Thyroid gland (tissue), 4 donors: Measurements from ENCODE around the gene RIMKLB. TPM values are rescaled to one million over a fixed set of nuclear protein-coding genes. Genes with fewer than 3 reads are reported as not detected.

ENCODE experiments used
- DNase-seq, 2 donors: peaks; one replicate each; pipeline ENCODE4 v3.0.0-alpha.2; 2019
- H3K27ac ChIP-seq, 3 donors: fragments of 200-600 bp; sonication (generic); 1 replicate in 2 of 3; 2 replicates in 1 of 3; pipeline ENCODE4 v1.5.1; 2016 to 2019; ENCODE audit warnings: mild to moderate bottlenecking in 1 of 3, moderate library complexity in 1 of 3
- H3K27me3 ChIP-seq: fragments of 200-600 bp; sonication (generic); one replicate; pipeline ENCODE4 v1.5.1; 2019
- H3K36me3 ChIP-seq, 2 donors: fragments of 200-600 bp; sonication (generic); one replicate each; pipeline ENCODE4 v1.5.1; 2016 to 2019
- H3K4me1 ChIP-seq, 2 donors: fragments of 200-600 bp; sonication (generic); one replicate each; pipeline ENCODE4 v1.5.1; 2017 to 2019
- H3K4me3 ChIP-seq, 3 donors: fragments of 200-600 bp; sonication (generic); replicated peaks in 1 of 3; 1 replicate in 2 of 3; 2 replicates in 1 of 3; pipeline ENCODE4 v1.5.1; 2016; ENCODE audit warnings: mild to moderate bottlenecking in 1 of 3
- H3K9me3 ChIP-seq: fragments of 200-600 bp; sonication (generic); one replicate; pipeline ENCODE4 v1.5.1; 2017
- POLR2A ChIP-seq, 2 donors: fragments of 450-650 bp; IDR thresholded peaks; one replicate each; pipeline ENCODE4 v1.6.1; 2017; ENCODE audit warnings: antibody characterized with exemption in 2 of 2, mild to moderate bottlenecking in 2 of 2, moderate library complexity in 1 of 2
- WGBS, 2 donors: methylation state at CpG; one replicate each; pipeline ENCODE4 v1.1.5; 2017; 5-methylcytosine and 5-hydroxymethylcytosine counted together
- intact Hi-C: fragments of 100-400 bp; cut with DNase I; formaldehyde crosslinking; loops from one replicate; pipeline ENCODE4 v1.15.1; 2023
- total RNA-seq, 4 donors: library from RNA; depleted of rRNA; stranded (reverse); fragments of >200 nt; gene quantifications; one replicate each; pipeline ENCODE4 v1.2.3, GENCODE V29; 2016
- TF ChIP-seq, protein P1 (sequence below), 6 experiments: fragments of 200-600 bp in 3 of 6; fragments of 450-650 bp in 3 of 6; sonication (generic) in 3 of 6; IDR thresholded peaks; one replicate each; pipeline ENCODE4 v1.5.1; 2016 to 2019; ENCODE audit warnings: antibody characterized with exemption in 6 of 6, mild to moderate bottlenecking in 2 of 6, inconsistent platforms in 1 of 6, moderate library complexity in 1 of 6

The RIMKLB gene, protein sequence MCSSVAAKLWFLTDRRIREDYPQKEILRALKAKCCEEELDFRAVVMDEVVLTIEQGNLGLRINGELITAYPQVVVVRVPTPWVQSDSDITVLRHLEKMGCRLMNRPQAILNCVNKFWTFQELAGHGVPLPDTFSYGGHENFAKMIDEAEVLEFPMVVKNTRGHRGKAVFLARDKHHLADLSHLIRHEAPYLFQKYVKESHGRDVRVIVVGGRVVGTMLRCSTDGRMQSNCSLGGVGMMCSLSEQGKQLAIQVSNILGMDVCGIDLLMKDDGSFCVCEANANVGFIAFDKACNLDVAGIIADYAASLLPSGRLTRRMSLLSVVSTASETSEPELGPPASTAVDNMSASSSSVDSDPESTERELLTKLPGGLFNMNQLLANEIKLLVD
- total RNA-seq: 10 to 100 TPM; 50.8 to 77.7 (median 64.1) TPM

DNA sequence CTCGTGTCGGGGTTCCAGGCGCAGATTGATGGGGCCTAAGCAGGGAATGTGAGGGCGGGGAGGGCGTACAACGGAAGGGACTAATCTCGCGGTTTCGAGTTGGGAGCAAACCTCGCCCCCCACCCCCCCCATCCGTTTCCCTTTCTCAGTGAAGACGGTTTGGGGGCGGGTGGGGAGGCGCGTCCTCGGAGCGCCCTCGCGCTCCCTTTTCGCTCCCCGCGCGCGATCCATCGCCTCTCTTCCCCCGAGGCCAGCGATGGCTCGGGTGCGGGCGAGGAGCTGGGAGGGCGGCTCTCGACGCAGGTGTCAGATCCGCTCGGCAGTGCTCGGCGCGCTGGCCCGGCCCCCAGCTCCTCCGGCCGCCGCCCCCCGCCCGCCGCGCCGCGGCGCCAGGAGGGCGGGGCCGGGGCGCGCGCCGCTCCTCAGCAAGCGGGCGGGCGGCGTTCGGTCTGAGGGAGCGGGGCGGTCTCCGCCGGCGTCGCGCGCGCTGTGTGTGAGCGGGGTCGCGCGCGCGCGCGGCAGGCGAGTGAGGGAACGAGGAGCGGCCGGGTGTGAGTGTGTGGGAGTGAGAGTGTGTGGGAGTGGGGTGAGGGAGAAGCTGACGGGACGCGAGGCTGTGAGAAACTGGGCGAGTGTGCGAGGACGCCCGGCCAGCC, at the start of gene RIMKLB:
Gene RIMKLB, plus strand, starts transcription at position 516 of the 656 bp plus-strand sequence. CDS start 15,876 bp downstream, outside the sequence.
- intact Hi-C loops: no loop called here
- Histone ChIP-seq H3K36me3 (no peaks in the 10 kb centered on the region), H3K4me1 (peaks cover 39 to 52% of the 10 kb centered on the region in 2 donors), H3K4me3 (peak within 1 kb of the TSS; percentile 99 to 100 (median 99)), H3K27me3 (no peaks in the 10 kb centered on the region), H3K27ac (peak within 1 kb of the TSS; percentile 93 to 98 (median 95)), H3K9me3 (no peaks in the 10 kb centered on the region)
- TF ChIP-seq POLR2A (IDR thresholded peaks at IDR 0.05): peak; percentile 69 to 89
- TF ChIP-seq, protein P1, sequence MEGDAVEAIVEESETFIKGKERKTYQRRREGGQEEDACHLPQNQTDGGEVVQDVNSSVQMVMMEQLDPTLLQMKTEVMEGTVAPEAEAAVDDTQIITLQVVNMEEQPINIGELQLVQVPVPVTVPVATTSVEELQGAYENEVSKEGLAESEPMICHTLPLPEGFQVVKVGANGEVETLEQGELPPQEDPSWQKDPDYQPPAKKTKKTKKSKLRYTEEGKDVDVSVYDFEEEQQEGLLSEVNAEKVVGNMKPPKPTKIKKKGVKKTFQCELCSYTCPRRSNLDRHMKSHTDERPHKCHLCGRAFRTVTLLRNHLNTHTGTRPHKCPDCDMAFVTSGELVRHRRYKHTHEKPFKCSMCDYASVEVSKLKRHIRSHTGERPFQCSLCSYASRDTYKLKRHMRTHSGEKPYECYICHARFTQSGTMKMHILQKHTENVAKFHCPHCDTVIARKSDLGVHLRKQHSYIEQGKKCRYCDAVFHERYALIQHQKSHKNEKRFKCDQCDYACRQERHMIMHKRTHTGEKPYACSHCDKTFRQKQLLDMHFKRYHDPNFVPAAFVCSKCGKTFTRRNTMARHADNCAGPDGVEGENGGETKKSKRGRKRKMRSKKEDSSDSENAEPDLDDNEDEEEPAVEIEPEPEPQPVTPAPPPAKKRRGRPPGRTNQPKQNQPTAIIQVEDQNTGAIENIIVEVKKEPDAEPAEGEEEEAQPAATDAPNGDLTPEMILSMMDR (IDR thresholded peaks at IDR 0.05): no peak
- DNase-seq: peak; percentile 81 to 85
- WGBS, 2 donors: 1% methylated on average over 22 to 31 of the region's 88 CpGs

DNA sequence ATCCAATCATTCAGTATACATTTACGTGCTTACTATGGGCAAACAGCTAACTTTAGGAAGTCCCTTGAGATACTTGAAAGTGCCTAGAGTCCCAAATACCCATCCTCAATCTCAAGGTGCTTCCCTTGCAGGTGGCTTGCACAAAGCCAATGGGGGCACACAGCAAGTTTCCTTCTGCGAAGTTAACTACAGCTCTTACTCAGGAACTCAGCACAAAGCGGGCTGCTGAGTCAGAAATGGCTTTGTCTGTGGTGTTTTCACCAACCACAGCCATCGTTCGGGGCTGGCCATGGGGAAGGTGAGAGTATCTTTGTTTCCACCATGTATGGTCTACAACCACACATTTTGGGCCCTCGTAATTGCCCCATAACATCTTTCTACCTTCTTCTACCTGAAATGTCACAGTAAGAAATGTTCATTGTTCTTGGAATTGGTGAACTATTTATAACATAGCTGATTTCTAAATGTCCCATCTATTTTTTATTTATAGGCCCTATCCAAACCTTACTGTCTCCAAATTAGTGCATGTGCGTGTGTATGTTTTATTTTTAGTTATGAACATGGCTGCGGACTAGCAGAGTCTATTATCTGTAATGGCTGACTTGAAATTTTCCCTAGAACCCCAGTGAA, 49.1 kb upstream of the RIMKLB start:
- Histone ChIP-seq H3K36me3 (no peaks in the 10 kb centered on the region), H3K27me3 (no peaks in the 10 kb centered on the region), H3K9me3 (no peaks in the 10 kb centered on the region), H3K27ac (no peak overlapping the region), H3K4me3 (no peak overlapping the region), H3K4me1 (no peaks in the 10 kb centered on the region)
- 87 to 88% methylated on average over 8 of the region's 8 CpGs for WGBS, 2 donors
- no peak for DNase-seq
- intact Hi-C loops: no loop called here
- TF ChIP-seq, protein P1 (IDR thresholded peaks at IDR 0.05): no peak
- no peak for TF ChIP-seq POLR2A (IDR thresholded peaks at IDR 0.05)

DNA sequence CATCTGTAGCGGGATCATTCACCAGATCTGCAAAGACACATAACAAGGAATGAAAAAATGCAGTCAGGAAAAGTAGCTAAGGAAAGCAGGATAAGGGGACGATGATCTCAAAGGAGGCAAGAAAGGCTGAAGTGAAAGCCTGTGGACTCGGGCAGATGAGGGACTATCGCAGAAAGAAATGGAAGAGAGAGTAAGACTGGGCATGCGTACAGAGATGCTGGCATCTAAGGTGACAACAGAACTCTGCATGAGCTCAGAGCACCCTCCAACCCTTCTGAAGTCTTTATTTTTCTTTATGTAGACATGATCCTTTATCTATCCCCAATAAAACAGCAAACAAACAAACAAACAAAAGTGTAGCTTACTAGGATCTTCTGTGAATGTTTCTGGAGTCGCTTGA, 42.4 kb upstream of the RIMKLB start:
- no peaks in the 10 kb centered on the region for H3K27me3 ChIP-seq
- H3K4me1 ChIP-seq: no peaks in the 10 kb centered on the region
- no peaks in the 10 kb centered on the region for H3K9me3 ChIP-seq
- no peak overlapping the region for H3K4me3 ChIP-seq
- no peak overlapping the region for H3K27ac ChIP-seq
- intact Hi-C loops: loop anchor here (10.0 kb wide), 1 partner anchor 379 kb away; no protein-coding TSS in a partner anchor
- no peak for DNase-seq
- 81 to 87% methylated on average over 6 of the region's 6 CpGs for WGBS, 2 donors
- H3K36me3 ChIP-seq: no peaks in the 10 kb centered on the region
- no peak for TF ChIP-seq POLR2A (IDR thresholded peaks at IDR 0.05)
- TF ChIP-seq, protein P1 (IDR thresholded peaks at IDR 0.05): no peak

DNA sequence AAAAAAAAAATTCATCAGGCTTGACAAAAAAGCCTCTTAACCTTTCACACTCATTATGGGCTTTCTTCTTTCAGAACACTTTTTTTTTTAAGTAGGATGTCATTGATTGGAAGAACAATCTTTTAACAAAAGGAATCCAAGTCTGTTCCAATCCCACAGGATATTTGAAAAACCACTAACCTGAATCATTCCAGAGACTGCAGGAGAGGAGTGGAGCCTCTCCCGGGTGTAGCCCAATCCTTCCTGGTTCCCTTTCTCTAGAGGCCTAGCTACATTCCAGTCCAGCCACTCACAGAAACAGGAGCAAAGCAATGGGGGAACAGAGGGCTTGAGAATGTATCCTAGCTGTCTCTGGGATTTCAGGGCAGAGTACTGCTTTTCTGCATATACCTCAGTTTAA, 39.4 kb upstream of the RIMKLB start:
- Histone ChIP-seq H3K4me3 (no peak overlapping the region), H3K27ac (peak overlapping the region in 1 of 3 donors; percentile 5), H3K9me3 (no peaks in the 10 kb centered on the region), H3K27me3 (no peaks in the 10 kb centered on the region), H3K4me1 (no peaks in the 10 kb centered on the region), H3K36me3 (no peaks in the 10 kb centered on the region)
- DNase-seq: peak in 1 of 2 donors; percentile 12
- intact Hi-C loops: loop anchor here (10.0 kb wide), 1 partner anchor 376 kb away; no protein-coding TSS in a partner anchor
- TF ChIP-seq, protein P1 (IDR thresholded peaks at IDR 0.05): no peak
- no peak for TF ChIP-seq POLR2A (IDR thresholded peaks at IDR 0.05)
- WGBS, 2 donors: 0 to 20% methylated on average over 1 of the region's 1 CpG
